Peyer's patch (tissue), 4 donors: ENCODE measurements around the gene SOX21. TPM values are rescaled to one million over a fixed set of nuclear protein-coding genes. Genes with fewer than 3 reads are reported as not detected.

Experiments
- DNase-seq, 3 donors: peaks; one replicate each; pipeline ENCODE4 v3.0.0-alpha.2; 2017 to 2019
- H3K27ac ChIP-seq, 4 donors: fragments of 200-600 bp; sonication (generic); one replicate each; pipeline ENCODE4 v1.5.1; 2016 to 2019
- H3K27me3 ChIP-seq, 2 donors: fragments of 200-600 bp; sonication (generic); one replicate each; pipeline ENCODE4 v1.5.1; 2019
- H3K36me3 ChIP-seq, 3 donors: fragments of 200-600 bp; sonication (generic); one replicate each; pipeline ENCODE4 v1.5.1; 2016 to 2019
- H3K4me1 ChIP-seq, 4 donors: fragments of 200-600 bp; sonication (generic); one replicate each; pipeline ENCODE4 v1.5.1; 2016 to 2019
- H3K4me3 ChIP-seq, 4 donors: fragments of 200-600 bp; sonication (generic); 1 replicate in 3 of 4; 2 replicates in 1 of 4; pipeline ENCODE4 v1.5.1; 2016 to 2019; ENCODE audit warnings: mild to moderate bottlenecking in 1 of 4
- H3K9me3 ChIP-seq, 4 donors: fragments of 200-600 bp; sonication (generic); one replicate each; pipeline ENCODE4 v1.5.1; 2016 to 2019; ENCODE audit warnings: mild to moderate bottlenecking in 1 of 4
- CTCF ChIP-seq, 6 experiments: fragments of 450-650 bp in 4 of 6; fragments of 200-600 bp in 2 of 6; sonication (generic) in 1 of 6; IDR thresholded peaks; one replicate each; pipeline ENCODE4 v1.5.1; 2017 to 2019; ENCODE audit warnings: antibody characterized with exemption in 6 of 6, mild to moderate bottlenecking in 3 of 6, moderate library complexity in 1 of 6
- POLR2A ChIP-seq, 2 donors: fragments of 450-650 bp; IDR thresholded peaks; one replicate each; pipeline ENCODE4 v1.5.1; 2017; ENCODE audit warnings: antibody characterized with exemption in 2 of 2, mild to moderate bottlenecking in 2 of 2, moderate library complexity in 2 of 2
- total RNA-seq, 4 donors: library from RNA; depleted of rRNA; stranded (reverse); fragments of >200 nt; gene quantifications; one replicate each; pipeline ENCODE4 v1.1.0, GENCODE V29; 2016

The SOX21 gene
- total RNA-seq, 4 donors from 2014 or later, result not detected

GRCh38 chr13:94703721-94704314 lies 8.5 kb downstream of the SOX21 start:
- no peak for TF ChIP-seq POLR2A (IDR thresholded peaks at IDR 0.05)
- TF ChIP-seq CTCF (IDR thresholded peaks at IDR 0.05), result no peak
- Histone ChIP-seq H3K4me3 (no peak overlapping the region), H3K4me1 (peaks cover 0 to 7% (median 0%) of the 10 kb centered on the region in 4 donors), H3K36me3 (no peaks in the 10 kb centered on the region), H3K27me3 (peaks cover 0 to 67% of the 10 kb centered on the region in 2 donors), H3K27ac (no peak overlapping the region), H3K9me3 (no peaks in the 10 kb centered on the region)
- no peak for DNase-seq

- Histone ChIP-seq H3K36me3 (no peaks in the 10 kb centered on the region), H3K27ac (no peak overlapping the region), H3K4me3 (no peak overlapping the region), H3K27me3 (peaks cover 0 to 65% of the 10 kb centered on the region in 2 donors), H3K9me3 (no peaks in the 10 kb centered on the region), H3K4me1 (peaks cover 0 to 7% (median 0%) of the 10 kb centered on the region in 4 donors)
- TF ChIP-seq POLR2A (IDR thresholded peaks at IDR 0.05), result no peak
- TF ChIP-seq CTCF (IDR thresholded peaks at IDR 0.05), result no peak
- DNase-seq, result no peak
Observed at GRCh38 chr13:94703271-94703670, 9.1 kb downstream of the SOX21 start.

GRCh38 chr13:94702181-94703041 lies 9.9 kb downstream of the SOX21 start:
- peaks cover 0 to 56% of the 10 kb centered on the region in 2 donors for H3K27me3 ChIP-seq
- no peak for TF ChIP-seq CTCF (IDR thresholded peaks at IDR 0.05)
- no peak for TF ChIP-seq POLR2A (IDR thresholded peaks at IDR 0.05)
- DNase-seq, result no peak

GRCh38 chr13:94701313-94702180 lies 10.8 kb downstream of the SOX21 start:
- no peak for TF ChIP-seq CTCF (IDR thresholded peaks at IDR 0.05)
- no peak for TF ChIP-seq POLR2A (IDR thresholded peaks at IDR 0.05)
- Histone ChIP-seq H3K9me3 (no peaks in the 10 kb centered on the region), H3K27ac (no peak overlapping the region), H3K36me3 (no peaks in the 10 kb centered on the region), H3K27me3 (peaks cover 0 to 47% of the 10 kb centered on the region in 2 donors), H3K4me3 (no peak overlapping the region), H3K4me1 (no peaks in the 10 kb centered on the region)
- DNase-seq, result no peak

More at GRCh38 chr13:94702181-94703041, 9.9 kb downstream of the SOX21 start:
- Histone ChIP-seq H3K4me1 (peaks cover 0 to 3% (median 0%) of the 10 kb centered on the region in 4 donors), H3K27ac (no peak overlapping the region), H3K9me3 (no peaks in the 10 kb centered on the region), H3K36me3 (no peaks in the 10 kb centered on the region), H3K4me3 (no peak overlapping the region)

- Histone ChIP-seq H3K27me3 (peaks cover 0 to 39% of the 10 kb centered on the region in 2 donors), H3K4me1 (no peaks in the 10 kb centered on the region), H3K9me3 (no peaks in the 10 kb centered on the region), H3K36me3 (no peaks in the 10 kb centered on the region), H3K4me3 (no peak overlapping the region), H3K27ac (no peak overlapping the region)
- no peak for TF ChIP-seq POLR2A (IDR thresholded peaks at IDR 0.05)
- no peak for TF ChIP-seq CTCF (IDR thresholded peaks at IDR 0.05)
- DNase-seq, result no peak
Observed at GRCh38 chr13:94700536-94700935, 11.8 kb downstream of the SOX21 start.
